ENCODE data around the gene PHETA1. TPM values are rescaled to one million over a fixed set of nuclear protein-coding genes. Genes with fewer than 3 reads are reported as not detected.

Gene PHETA1
- total and polyA plus RNA-seq, 10 of the 15 experiments (the other 5 are each of a cell fraction or from before 2014, with no cell fraction given), result 0.02 to 1.3 (median 0.51) TPM; not detected in 1

DNA sequence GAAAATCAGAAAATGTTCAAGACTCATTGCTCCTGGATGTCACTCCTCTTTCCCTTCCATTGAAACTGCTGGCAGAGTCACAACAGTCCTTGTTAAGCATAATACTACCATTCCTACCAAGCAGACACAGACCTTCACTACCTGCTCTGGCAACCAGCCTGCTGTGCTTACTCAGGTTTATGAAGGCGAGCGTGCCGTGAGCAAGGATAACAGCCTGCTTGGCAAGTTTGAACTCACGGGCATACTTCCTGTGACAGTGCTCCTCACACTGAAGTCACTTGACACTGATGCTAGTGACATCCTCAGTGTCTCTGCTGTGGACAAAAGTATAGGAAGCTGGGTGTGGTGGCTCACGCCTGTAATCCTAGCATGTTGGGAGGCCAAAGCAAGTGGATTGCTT, 15.7 kb upstream of the PHETA1 start:
- ChIA-PET RAD21 (ENCODE audit: unreplicated experiment) (no interaction called here), POLR2A (interaction anchor here (0.6 kb wide), 1 partner anchor 128 kb away, joined by 7 read pairs; no protein-coding TSS in a partner anchor), CTCF (interaction anchor here (1.5 kb wide), 1 partner anchor 15 kb away, joined by 5 read pairs; the partner anchor contains the start of gene PHETA1), SMC1A (ENCODE audit: uncharacterized antibody, unreplicated experiment) (interaction anchor here (0.5 kb wide), 1 partner anchor 32 kb away, joined by 3 read pairs; no protein-coding TSS in a partner anchor)
- Histone ChIP-seq H3K36me3 (ENCODE audit: control insufficient read depth in 2 of 2, insufficient read depth in 2 of 2, low read length in 1 of 2) (no peaks in the 10 kb centered on the region), H3K9me3 (replicated peaks; ENCODE audit: control insufficient read depth, insufficient read depth, low read length) (no peaks in the 10 kb centered on the region), H3K4me3 (no peak overlapping the region), H2AFZ (ENCODE audit: control insufficient read depth, low read depth, low read length) (no peak overlapping the region), H3K27me3 (replicated peaks in 1 of 2; ENCODE audit: control insufficient read depth in 2 of 2, insufficient read depth in 2 of 2, low read length in 1 of 2) (no peaks in the 10 kb centered on the region; a peak in 1 of 4 replicates), H3K4me1 (ENCODE audit: control insufficient read depth, insufficient read depth, low read length) (no peaks in the 10 kb centered on the region; the same call in 1 of the 2 replicates), H3K27ac (ENCODE audit: control insufficient read depth, insufficient read depth) (no peak overlapping the region), H3K4me2 (ENCODE audit: control insufficient read depth, insufficient read depth) (no peak overlapping the region), H3K9ac (ENCODE audit: control insufficient read depth, insufficient read depth, low read length) (no peak overlapping the region), H3K79me2 (ENCODE audit: control insufficient read depth, insufficient read depth, low read length) (no peaks in the 10 kb centered on the region), H4K20me1 (ENCODE audit: control insufficient read depth, insufficient read depth) (no peaks in the 10 kb centered on the region)
- DNase-seq (ENCODE audit: low read depth, low spot score) (no peak), ATAC-seq (no peak), FAIRE-seq (no peak)
- BruUV-seq (replicated peaks), result no TSS peak
- intact Hi-C loops (cut with micrococcal nuclease; ENCODE audit: unreplicated experiment) (no loop called here), in situ Hi-C loops (cut with MboI) (no loop called here)
- 69% methylated on average over 5 of the region's 5 CpGs for WGBS (ENCODE audit: insufficient coverage, insufficient replicate concordance, low lambda C conversion rate, missing lambda C conversion rate)
- TF ChIP-seq RUNX3 (IDR thresholded peaks at IDR 0.05; ENCODE audit: low read length), result no peak
- TF ChIP-seq BMI1 (IDR thresholded peaks at IDR 0.05; ENCODE audit: borderline replicate concordance), result no peak
- no peak for TF ChIP-seq SUPT20H (IDR thresholded peaks at IDR 0.05; ENCODE audit: borderline replicate concordance, control insufficient read depth, low read depth, low read length)
- no peak for TF ChIP-seq SMAD5 (IDR thresholded peaks at IDR 0.05; ENCODE audit: low read depth)
- TF ChIP-seq SMARCA5 (IDR thresholded peaks at IDR 0.05), result no peak
- TF ChIP-seq POLR2AphosphoS5 (IDR thresholded peaks at IDR 0.05; ENCODE audit: low read length), result no peak
- TF ChIP-seq, protein P1, sequence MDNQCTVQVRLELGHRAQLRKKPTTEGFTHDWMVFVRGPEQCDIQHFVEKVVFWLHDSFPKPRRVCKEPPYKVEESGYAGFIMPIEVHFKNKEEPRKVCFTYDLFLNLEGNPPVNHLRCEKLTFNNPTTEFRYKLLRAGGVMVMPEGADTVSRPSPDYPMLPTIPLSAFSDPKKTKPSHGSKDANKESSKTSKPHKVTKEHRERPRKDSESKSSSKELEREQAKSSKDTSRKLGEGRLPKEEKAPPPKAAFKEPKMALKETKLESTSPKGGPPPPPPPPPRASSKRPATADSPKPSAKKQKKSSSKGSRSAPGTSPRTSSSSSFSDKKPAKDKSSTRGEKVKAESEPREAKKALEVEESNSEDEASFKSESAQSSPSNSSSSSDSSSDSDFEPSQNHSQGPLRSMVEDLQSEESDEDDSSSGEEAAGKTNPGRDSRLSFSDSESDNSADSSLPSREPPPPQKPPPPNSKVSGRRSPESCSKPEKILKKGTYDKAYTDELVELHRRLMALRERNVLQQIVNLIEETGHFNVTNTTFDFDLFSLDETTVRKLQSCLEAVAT (IDR thresholded peaks at IDR 0.05), result no peak
- TF ChIP-seq NRF1 (conservative IDR thresholded peaks at IDR 0.05; ENCODE audit: low read depth, low read length), result no peak
- TF ChIP-seq, protein P2, sequence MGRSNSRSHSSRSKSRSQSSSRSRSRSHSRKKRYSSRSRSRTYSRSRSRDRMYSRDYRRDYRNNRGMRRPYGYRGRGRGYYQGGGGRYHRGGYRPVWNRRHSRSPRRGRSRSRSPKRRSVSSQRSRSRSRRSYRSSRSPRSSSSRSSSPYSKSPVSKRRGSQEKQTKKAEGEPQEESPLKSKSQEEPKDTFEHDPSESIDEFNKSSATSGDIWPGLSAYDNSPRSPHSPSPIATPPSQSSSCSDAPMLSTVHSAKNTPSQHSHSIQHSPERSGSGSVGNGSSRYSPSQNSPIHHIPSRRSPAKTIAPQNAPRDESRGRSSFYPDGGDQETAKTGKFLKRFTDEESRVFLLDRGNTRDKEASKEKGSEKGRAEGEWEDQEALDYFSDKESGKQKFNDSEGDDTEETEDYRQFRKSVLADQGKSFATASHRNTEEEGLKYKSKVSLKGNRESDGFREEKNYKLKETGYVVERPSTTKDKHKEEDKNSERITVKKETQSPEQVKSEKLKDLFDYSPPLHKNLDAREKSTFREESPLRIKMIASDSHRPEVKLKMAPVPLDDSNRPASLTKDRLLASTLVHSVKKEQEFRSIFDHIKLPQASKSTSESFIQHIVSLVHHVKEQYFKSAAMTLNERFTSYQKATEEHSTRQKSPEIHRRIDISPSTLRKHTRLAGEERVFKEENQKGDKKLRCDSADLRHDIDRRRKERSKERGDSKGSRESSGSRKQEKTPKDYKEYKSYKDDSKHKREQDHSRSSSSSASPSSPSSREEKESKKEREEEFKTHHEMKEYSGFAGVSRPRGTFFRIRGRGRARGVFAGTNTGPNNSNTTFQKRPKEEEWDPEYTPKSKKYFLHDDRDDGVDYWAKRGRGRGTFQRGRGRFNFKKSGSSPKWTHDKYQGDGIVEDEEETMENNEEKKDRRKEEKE (IDR thresholded peaks at IDR 0.05), result no peak
- TF ChIP-seq GABPA (IDR thresholded peaks at IDR 0.05; ENCODE audit: low read depth), result no peak
- TF ChIP-seq, protein P3, sequence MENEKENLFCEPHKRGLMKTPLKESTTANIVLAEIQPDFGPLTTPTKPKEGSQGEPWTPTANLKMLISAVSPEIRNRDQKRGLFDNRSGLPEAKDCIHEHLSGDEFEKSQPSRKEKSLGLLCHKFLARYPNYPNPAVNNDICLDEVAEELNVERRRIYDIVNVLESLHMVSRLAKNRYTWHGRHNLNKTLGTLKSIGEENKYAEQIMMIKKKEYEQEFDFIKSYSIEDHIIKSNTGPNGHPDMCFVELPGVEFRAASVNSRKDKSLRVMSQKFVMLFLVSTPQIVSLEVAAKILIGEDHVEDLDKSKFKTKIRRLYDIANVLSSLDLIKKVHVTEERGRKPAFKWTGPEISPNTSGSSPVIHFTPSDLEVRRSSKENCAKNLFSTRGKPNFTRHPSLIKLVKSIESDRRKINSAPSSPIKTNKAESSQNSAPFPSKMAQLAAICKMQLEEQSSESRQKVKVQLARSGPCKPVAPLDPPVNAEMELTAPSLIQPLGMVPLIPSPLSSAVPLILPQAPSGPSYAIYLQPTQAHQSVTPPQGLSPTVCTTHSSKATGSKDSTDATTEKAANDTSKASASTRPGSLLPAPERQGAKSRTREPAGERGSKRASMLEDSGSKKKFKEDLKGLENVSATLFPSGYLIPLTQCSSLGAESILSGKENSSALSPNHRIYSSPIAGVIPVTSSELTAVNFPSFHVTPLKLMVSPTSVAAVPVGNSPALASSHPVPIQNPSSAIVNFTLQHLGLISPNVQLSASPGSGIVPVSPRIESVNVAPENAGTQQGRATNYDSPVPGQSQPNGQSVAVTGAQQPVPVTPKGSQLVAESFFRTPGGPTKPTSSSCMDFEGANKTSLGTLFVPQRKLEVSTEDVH (IDR thresholded peaks at IDR 0.05; ENCODE audit: low read depth, partially characterized antibody), result no peak
- no peak for TF ChIP-seq ELK1 (IDR thresholded peaks at IDR 0.05; ENCODE audit: low read depth, low read length)
- no peak for TF ChIP-seq SMAD1 (IDR thresholded peaks at IDR 0.05; ENCODE audit: low read depth, partially characterized antibody)
- no peak for TF ChIP-seq BHLHE40 (IDR thresholded peaks at IDR 0.05; ENCODE audit: borderline replicate concordance in 1 of 2, low read depth in 2 of 2, low read length in 1 of 2)
- TF ChIP-seq CBFB (IDR thresholded peaks at IDR 0.05; ENCODE audit: low read depth), result no peak
- no peak for TF ChIP-seq HDAC2 (IDR thresholded peaks at IDR 0.05)

Measured in GM12878 (cell line).